Measurements from ENCODE around the gene KDR. TPM values are rescaled to one million over a fixed set of nuclear protein-coding genes. Genes with fewer than 3 reads are reported as not detected.

The KDR gene
- polyA plus RNA-seq (ENCODE audit: insufficient read length): 36.5 TPM

DNA sequence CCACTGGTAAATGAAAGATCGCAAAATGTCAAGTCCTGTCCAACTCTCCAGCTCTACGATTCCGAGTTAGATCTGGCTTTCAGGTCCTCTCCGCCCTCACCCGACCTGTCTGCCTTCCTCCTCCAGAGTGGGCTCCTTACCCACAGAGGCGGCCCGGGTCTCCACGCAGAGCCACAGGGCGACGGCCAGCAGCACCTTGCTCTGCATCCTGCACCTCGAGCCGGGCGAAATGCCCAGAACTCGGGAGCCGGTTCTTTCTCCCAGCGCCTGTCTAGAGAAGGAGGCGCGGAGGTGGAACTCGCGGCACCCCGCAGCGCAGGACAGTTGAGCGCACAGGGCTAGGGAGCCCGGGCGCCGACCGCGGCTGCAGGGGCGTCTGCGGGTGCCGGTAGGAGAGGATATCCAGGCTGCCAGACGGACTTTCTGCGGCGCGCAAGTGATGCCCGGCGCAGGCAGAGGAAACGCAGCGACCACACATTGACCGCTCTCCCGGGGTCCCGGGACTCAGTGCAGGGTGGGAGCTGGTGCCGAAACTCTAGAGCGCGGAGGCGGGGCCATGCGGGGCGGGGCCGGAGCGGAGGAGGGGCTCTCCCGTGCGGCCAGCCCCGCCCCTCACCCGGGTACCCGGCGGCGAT is at the start of gene KDR:
Gene KDR, minus strand, starts transcription at position 509 of the 635 bp plus-strand sequence. Its CDS starts 302 bp downstream, at position 207.
- DNase-seq (ENCODE audit: low read depth): no peak

DNA sequence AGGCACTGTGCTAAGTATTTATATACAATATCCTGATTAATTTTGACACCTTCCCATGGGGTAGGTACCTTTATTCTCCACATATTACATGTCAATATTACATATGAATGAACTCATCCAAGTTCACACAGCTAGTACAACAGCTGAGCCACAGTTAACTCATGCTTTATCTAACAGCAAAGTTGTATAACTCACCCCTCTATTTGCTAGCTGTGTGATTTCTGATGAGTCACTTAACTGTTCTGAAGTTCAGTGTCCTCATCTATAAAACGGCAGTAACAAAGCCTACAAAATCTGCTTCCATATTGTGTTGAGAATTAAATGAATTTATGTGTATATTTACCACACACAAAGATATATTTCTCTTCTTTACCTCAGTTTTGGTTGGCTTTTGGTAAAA is 48.2 kb upstream of the KDR start:
- DNase-seq (ENCODE audit: low read depth): no peak

DNA sequence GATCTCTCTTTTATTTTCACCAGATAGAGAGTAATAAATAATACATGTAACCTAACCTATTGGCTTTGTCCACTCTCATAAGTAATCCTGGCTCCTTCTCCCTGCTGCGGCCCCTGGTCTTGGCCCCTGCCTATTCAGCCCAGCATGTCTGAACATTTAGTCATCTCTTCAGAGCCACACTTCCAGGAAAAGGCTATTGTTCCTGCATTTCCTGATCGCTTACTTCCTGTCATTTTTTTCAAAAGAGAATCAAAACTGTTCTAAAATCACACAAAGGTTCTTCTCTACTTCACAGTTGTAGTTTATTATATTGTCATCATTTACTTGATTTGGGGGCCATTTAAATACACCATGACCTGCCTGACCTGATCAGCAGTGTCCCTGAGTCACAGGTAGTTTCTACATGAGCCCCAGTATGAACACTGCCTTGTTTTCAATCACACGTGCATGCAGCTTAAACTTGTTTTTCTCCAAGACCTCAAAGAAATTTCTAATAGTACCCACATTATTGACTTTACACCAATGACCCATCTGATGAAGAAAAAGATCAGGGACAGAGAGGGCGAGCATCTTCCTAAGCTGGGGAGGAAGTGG is 47.4 kb upstream of the KDR start:
- no peak for DNase-seq (ENCODE audit: low read depth)

DNA sequence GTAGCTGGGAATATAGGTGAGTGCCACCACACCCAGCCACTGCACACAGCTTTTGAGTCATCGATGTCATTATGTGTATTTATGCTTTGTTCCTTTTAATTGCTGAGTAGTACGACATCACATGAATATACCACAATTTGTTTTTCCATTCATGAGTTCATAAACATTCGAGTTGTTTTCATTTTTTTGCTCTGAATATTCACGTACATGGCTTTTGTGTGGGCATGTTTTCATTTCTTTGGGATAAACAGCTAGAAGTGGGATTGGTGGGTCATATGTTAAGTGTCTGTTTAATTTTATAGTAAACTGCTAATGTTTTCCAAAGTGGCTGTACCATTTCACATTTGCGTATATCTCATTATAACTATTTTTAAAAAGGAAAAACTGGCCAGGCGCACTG is 45.1 kb upstream of the KDR start:
- no peak for DNase-seq (ENCODE audit: low read depth)

DNA sequence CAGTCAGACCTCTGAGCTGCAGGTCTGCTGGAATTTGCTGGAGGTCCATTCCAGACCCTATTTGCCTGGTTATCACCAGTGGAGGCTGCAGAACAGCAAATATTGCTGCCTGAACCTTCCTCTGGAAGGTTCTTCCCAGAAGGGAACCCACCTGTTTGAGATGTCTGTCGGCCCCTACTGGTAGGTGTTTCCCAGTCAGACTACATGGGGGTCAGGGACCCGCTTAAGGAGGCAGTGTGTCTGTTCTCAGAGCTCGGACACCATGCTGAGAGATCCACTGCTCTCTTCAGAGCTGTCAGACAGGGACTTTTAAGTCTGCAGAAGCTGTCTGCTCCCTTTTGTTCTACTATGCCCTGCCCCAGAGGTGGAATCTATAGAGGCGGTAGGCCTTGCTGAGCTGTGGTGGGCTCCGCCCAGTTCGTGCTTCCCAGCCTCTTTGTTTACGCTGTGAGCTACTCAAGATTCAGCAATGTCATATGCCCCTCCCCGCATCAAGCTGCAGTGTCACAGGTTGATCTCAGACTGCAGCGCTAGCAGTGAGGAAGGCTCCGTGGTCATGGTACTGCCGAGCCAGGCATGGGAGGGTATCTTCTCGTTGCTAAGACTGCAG is 44.1 kb upstream of the KDR start:
- no peak for DNase-seq (ENCODE audit: low read depth)

DNA sequence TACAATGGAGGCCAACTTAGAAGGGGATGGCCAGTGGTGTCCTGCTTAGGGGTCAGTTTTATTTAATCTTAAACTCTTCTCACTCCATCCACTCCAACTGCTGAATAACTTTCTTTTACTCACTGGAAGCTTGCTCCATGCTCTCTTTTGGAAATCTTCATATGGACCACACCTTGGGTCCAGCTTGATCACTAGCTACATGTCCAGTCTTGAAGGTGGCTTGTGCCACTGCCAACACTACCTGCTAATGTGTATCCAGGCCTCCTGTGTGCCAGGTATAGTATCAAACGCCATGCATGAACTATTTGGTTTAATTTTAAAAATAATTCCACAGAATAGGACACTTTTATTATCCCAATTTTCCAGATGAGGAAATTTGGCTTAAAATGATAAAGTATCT is 37.0 kb upstream of the KDR start:
- DNase-seq (ENCODE audit: low read depth): no peak

DNA sequence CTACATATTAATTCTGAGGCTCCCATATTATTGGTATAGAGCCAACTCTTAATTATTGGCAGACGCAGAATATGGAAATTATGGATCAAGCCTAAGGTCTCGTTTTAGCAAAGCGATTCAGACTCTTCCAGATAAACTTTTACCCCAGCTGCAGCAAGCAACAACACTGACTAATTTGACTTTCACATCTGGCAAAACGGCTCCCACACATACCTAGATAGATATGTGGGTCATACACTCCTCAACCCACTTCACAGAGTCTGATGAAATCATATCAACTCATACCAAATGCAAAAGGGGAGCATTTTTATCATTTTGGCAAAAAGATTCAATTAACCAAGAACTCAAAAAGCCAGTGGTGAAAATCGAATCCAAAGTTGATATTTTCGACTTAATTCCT is 36.3 kb upstream of the KDR start:
- no peak for DNase-seq (ENCODE audit: low read depth)

DNA sequence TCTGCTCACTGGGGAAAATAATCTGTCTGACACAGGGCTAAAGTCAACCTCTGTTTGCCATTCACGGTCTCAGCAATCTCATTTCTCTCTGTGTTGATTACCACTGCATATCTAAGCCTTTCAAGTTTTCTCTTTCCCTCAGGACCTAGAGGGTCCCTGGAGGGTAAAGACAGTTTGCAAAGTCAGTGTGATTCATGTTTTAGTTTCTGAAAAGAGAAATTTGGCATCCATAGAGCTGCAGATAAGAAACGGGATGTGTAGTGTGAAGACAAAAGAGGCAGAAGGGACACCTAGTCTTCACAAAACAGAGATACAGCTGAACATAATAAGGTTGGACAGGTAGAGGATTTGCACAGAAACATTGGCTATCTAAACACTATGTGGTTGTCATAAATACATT is 34.5 kb upstream of the KDR start:
- DNase-seq (ENCODE audit: low read depth): no peak

DNA sequence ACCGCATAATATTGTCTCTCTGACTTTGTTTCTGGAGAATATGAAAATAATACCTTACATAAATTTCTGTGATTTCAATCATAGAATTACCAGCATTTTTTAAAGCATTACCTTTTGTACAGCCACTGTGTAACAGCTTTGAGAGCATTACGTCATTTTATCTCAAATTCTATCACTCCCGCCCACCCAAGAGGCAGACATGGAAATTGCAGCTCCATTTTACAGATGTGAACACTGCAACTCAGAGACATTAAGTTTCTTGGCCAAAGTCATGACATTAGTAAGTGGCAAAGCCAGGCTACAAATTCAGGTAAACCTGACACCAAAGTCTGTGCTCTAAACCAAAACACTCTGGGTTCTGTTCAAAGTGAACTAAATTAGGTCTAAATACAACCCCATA is 33.6 kb upstream of the KDR start:
- no peak for DNase-seq (ENCODE audit: low read depth)

DNA sequence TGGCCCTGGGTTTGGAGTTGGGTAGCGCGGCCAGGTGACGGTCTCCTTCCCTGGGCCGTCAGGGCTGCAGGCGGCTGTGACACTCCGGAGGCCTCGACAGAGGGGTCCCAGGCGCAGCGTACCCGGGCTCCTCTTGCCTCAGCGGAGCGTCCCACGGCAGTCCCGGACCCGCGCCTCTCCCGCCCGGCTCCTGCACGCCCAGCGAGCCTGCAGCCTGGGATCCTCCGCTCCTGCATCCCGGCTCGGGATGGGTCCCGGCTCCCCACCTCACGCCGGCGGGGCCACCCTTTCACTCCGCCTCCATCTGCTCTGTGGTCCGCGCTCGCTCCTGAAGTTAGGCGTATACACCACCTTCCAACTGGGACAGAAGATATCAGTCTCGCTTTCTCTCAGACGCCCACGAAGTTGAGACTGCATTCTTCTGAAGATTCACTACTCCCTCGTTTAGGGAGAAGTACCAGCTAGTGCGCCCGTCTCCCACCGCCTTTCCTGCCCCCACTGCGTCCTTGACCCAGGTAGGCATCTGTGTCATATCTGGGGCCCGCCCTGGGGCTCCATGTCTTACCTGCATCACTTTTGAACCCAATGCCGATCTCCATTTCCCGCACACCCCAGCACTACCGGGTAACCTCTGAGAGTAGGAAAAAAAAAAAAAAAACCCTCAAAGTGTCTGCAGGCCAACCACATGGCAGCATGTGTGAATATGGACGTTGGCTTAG is 32.3 kb upstream of the KDR start:
- no peak for DNase-seq (ENCODE audit: low read depth)

DNA sequence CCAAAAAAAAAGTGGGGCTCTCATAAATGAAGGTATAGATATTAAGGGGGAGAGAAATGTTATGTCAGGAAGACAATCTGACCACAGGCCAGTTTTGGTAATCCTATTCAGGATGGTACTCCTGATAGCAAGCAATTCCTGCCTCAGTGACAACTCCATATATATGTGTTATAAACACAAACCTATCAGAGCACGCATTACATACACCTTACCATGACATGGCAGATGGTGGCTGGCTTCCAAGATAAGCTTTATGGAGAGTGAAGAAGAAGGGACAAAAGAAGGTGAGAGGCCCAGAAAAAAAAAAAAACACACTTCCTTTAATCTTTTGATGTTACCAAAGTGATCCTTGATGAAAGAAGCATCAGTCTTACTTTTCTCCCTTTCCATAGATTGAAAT is 29.5 kb upstream of the KDR start:
- no peak for DNase-seq (ENCODE audit: low read depth)

DNA sequence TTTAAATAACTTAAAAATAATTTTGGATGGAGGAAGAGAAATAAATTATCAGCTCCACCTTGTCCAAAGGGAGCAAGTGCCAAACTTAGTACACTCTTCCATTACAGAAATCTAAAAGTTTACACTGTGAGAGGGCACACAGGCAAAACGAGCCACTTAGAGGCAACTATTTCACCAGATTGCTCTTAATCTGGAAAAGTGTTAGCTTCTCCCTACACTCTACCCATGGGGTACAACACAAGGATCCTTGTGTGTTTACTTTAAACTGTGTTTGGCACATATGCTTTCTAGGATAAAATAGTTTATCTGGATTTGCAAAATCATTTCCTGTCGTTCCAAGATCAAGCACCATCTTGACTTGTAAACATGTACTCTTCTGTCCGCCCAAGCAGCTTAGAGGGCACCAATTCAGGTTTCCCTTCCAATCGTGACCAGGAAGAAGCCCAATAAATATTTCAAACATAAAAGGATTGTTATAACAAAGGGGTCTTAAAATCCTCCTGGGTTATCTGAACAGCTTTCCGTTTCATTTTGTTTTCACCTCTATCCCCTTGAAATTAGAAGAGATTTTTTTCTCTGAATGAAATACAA is 29.0 kb upstream of the KDR start:
- no peak for DNase-seq (ENCODE audit: low read depth)

DNA sequence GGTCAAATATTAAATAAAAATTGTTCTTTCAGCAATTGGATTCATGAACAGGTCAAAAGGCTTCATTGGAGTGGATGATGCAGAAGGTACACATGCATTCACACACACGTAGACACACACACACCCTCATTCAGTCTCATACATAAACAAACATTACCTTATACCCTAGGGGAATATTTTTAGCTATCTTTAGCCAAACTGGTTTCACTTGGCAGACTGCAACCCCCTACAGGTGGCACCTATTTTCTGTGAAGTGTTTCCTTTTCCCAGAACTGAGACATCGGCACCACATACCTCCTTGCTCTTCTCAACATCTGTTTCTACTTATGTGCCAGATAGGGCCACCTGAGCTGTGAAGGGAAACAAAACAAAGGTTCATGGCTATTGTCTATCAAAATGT is 18.5 kb upstream of the KDR start:
- no peak for DNase-seq (ENCODE audit: low read depth)

DNA sequence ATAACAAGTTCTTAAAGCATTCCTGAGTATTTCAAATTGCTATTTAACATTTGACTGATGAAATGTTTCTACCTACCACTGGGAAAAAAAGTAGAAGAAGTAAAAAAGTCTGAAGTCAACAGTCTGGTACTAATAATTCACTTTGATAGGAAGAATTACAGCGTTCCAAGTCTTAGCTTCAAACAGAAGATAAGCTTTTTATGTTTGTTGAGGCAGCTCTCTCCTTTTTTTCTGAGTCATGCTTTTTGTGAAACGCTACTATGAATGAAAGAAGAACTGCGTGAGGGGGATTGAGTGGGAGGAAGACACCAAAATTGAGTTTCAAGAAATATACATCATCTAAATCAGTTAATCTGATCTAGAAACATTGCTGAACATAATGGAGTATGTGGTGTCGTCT is 13.0 kb upstream of the KDR start:
- no peak for DNase-seq (ENCODE audit: low read depth)

DNA sequence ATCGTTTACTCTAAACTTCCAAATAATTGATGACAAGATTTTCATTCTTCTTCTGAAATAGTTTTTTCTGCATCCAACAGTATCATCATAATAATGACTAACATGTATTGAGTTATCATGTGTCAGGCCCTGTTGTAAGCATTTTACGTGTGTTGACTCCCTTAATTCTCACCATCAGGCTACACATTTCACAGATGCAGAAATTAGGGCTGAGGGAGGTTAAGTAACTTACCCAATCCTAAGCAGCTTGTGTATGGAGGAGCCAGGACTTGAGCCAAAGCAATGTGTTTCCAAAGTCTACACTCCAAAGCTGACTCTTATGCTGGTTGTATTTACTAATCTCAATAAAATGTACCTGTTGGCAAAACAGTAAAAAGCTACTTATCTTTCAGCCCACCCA is 11.2 kb upstream of the KDR start:
- no peak for DNase-seq (ENCODE audit: low read depth)

DNA sequence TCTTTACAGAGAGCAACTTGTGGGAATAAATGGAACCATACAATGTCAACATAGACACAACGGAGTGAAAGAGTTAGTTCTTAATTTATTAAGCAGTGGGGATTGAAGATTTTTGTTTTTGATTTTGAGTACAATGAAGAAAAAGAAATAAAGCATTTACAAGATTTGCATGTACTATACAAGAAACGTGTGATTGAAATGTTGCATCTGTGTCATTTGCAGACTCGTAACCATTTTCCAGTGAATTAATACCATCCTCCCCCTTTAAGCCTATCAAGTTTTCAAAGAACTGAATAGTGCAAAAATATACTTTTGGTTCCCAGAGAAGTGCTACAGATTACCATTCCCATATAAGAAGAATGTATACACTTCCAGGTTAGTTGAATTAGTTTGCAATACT is 8.6 kb upstream of the KDR start:
- no peak for DNase-seq (ENCODE audit: low read depth)

DNA sequence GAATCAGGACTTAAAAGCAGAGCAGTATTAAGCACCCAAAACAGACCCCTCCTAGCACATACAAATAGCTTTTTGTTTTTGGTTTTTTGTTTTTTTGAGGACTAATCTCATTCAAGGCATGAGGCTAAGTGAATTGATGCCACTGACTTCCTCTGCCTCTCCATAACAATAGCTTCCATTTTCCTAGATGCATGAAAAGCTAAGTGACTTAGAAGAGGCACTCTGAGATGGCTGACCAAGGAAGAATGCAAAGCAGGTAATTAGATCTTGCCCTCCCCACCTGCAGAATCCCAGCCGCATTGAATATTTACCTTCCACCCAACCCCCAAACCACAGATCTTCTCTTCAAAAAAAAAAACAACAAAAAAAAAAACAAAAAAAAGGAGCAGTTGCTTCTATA is 7.4 kb upstream of the KDR start:
- DNase-seq (ENCODE audit: low read depth): no peak

DNA sequence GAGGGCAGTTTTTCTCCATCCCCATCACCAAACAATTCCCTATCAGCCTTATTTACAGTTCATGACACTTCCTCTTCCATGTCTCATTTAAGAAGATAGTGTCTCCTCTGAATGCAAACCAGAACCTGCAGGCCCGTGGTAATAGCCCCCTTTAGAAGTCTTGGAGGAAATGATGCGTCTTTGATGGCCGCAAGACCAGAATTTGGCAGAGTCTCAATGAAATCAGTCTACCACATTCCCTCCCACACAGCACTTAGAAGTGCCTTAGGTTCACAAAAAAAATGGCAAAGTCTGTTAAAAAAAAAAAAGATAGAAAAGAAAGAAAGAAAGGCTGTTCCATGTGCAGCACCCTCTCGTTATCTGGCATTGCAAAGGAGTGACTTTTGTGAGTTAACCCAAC is 2.1 kb upstream of the KDR start:
- DNase-seq (ENCODE audit: low read depth): no peak

DNA sequence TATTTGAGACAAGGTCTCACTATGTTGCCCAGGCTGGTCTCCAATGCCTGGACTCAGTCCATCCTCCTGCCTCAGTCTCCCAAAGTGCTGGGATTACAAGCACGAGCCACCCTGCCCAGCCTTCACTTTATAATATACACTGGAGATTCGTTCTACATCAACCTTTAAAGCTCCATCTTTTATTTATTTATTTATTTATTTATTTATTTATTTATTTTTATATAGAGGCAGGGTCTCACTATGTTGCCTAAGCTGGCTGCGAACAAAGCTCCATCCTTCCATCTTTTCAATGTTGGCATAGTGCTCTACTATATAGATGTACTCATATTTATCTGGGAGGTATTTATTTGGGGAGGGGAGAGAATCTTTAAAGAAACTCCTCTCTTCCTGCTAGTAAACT is 1.7 kb upstream of the KDR start:
- DNase-seq (ENCODE audit: low read depth): no peak

DNA sequence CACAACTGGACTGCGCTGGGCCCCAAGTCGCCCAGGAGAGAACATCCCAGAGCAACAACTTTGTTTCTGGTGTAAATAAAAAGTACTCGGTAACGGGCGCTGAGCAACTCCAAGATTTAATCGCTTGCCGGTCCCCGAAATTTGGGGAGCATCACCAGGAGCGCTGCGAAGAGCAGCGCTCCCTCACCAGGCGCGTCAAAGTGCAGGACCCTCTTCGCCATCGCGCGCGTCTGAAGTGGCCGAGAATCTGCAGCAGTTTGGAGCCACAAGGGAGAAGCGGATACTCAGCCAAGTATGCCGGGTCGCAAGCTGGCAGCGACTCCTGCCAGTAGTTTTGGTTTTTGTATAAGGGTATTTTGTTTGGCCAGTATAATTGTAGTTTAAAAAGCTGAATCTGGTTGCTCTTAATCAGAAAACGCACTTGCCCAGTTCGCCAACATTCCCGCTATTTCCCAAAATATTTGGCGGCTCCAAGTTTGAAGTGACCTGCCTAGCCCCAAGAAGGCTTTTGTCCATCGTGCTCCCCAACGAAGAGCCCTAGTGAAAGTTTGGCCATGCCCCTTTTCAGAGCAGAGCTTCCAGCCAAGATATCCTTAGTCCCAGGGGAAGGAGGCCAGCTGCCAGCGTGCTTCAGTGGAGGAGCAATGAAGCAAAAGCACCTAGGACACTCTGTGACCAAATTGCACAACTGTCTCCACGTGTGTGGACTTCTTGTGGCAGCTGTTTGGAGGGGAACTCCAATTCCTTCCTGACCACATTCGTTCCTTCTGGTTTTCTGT is 557 bp upstream of the KDR start:
- no peak for DNase-seq (ENCODE audit: low read depth)

DNA sequence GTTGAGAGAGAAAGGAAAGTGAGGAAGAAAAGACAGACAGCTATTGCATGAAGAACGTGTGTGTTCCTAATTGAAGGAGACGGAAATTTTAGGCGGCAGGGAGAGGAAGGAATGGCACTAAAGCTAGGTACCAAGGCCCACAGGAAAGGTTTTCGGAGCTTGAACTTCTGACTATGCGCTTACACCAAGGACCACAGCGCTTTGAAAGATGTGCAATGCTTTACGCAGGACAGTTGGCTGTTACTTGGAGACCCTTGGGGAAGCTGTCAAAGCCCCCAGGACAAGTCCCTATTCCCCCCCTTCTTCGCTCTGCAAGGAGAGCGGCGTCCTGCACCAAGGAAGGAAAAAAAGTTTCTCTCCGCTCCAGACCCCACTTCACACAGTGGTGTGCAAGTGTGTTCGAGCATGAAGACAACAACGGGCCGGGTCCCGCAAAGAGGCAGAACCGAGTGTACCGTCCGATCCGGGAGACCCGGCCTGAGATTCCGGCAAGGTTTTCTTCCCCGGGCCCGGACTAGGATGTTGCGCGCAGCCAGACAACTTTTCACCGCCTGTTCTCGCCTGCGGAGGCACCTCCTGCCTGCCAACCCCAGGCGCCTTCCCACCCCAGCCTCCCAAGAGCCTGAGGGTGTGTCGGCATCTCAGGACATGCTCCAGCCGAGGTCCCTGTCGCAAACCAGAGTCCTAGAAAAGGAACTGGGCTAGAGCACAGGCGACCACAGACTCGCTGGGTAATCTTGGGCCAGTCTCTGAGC is 896 bp downstream of the KDR start:
- no peak for DNase-seq (ENCODE audit: low read depth)

Measured in forelimb muscle (tissue), 1 donor.